ENCODE data around the gene SHROOM3. TPM values are rescaled to one million over a fixed set of nuclear protein-coding genes. Genes with fewer than 3 reads are reported as not detected.
A peak's percentile ranks its signal among the peaks of the same experiment; 100 is the strongest.

SHROOM3 gene
- total RNA-seq, 4 donors from 2014 or later: 29.5 to 127 (median 59.9) TPM

DNA sequence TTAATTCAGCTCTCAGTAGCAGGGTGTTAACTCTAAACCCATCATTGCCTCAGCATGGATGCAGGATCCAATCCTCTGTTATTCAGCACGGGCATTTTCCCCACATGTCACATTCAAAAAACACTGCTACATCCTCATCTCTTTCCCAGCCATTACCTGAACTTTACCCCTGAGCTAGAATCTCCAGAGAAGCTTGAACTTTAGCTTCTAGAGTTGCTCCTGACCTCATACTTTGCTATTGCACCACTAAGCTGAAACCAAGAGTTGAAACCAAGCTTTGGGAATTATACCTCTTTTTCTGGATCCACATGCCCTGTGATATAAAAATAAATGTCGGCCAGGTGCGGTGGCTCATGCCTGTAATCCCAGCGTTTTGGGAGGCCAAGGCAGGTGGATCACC, 90.7 kb downstream of the SHROOM3 start:
- no peak overlapping the region for H3K4me3 ChIP-seq
- H3K9me3 ChIP-seq: no peaks in the 10 kb centered on the region
- peaks cover 0 to 23% (median 0%) of the 10 kb centered on the region in 3 donors for H3K4me1 ChIP-seq
- no peaks in the 10 kb centered on the region for H3K36me3 ChIP-seq
- H3K27me3 ChIP-seq: no peaks in the 10 kb centered on the region
- no peak for TF ChIP-seq POLR2A (IDR thresholded peaks at IDR 0.05)
- no peak for TF ChIP-seq EP300 (IDR thresholded peaks at IDR 0.05)
- no peak for TF ChIP-seq POLR2AphosphoS5 (IDR thresholded peaks at IDR 0.05)
- no peak for TF ChIP-seq CTCF (IDR thresholded peaks at IDR 0.05)
- 70 to 100% methylated on average over 1 of the region's 4 CpGs for WGBS, 2 donors (ENCODE audit: low coverage in 1 of 2)
- no peak for ATAC-seq
- H3K27ac ChIP-seq: peak overlapping the region in 2 of 4 donors; percentile 21 to 48

DNA sequence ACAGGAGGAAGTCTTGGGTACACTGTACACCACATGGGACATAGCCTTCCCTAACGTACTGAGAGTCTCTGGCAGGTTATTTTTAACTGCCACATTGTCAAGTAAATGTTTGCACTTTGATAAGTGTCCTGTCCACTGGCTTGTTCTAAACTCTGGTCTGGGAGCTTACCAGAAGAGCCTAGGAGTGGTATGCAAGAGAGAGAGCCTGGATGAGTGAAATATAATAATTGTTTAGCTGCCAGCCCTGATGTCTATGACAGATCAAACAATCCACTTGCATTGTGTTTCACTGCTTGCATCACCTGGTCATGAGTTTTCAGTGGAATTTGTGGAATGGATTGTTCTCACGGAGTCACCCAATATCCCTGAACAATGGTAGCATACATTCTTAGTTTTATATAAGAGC, 91.6 kb downstream of the SHROOM3 start:
- H3K4me3 ChIP-seq: no peak overlapping the region
- peak overlapping the region in 3 of 4 donors; percentile 15 to 48 (median 33) for H3K27ac ChIP-seq
- no peaks in the 10 kb centered on the region for H3K36me3 ChIP-seq
- peak; percentile 28 for ATAC-seq
- H3K27me3 ChIP-seq: no peaks in the 10 kb centered on the region
- H3K9me3 ChIP-seq: no peaks in the 10 kb centered on the region
- no peak for TF ChIP-seq CTCF (IDR thresholded peaks at IDR 0.05)
- TF ChIP-seq EP300 (IDR thresholded peaks at IDR 0.05): no peak
- TF ChIP-seq POLR2A (IDR thresholded peaks at IDR 0.05): no peak
- TF ChIP-seq POLR2AphosphoS5 (IDR thresholded peaks at IDR 0.05): no peak
- H3K4me1 ChIP-seq: peaks cover 0 to 23% (median 0%) of the 10 kb centered on the region in 3 donors
- 21 to 33% methylated on average over 2 of the region's 2 CpGs for WGBS, 2 donors (ENCODE audit: low coverage in 1 of 2)

DNA sequence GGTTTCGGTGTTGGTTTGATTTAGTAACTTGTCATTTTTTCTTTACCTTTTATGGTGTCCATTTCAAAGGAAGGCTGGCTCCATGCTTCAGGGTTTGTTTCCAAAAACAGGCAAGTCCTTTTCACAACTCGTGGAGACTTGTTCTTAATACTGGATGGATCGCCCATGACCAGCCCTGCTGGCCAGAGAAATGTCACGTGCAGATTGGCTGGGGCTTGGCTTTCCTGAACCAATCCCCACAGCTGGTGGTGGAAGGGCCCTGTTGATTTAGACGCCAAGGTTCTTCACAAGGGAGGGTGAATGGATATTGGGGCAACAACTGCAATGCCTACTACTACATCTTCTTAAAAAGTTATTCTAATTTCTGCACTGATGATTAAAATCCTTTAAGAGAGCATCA, 92.6 kb downstream of the SHROOM3 start:
- H3K4me1 ChIP-seq: peaks cover 0 to 28% (median 0%) of the 10 kb centered on the region in 3 donors
- H3K36me3 ChIP-seq: no peaks in the 10 kb centered on the region
- no peak for ATAC-seq
- H3K27ac ChIP-seq: peak overlapping the region in 1 of 4 donors; percentile 48
- WGBS, 2 donors (ENCODE audit: low coverage in 1 of 2): 58 to 82% methylated on average over 4 to 5 of the region's 5 CpGs
- no peak overlapping the region for H3K4me3 ChIP-seq
- H3K27me3 ChIP-seq: no peaks in the 10 kb centered on the region
- TF ChIP-seq POLR2A (IDR thresholded peaks at IDR 0.05): no peak
- no peak for TF ChIP-seq EP300 (IDR thresholded peaks at IDR 0.05)
- no peak for TF ChIP-seq CTCF (IDR thresholded peaks at IDR 0.05)
- TF ChIP-seq POLR2AphosphoS5 (IDR thresholded peaks at IDR 0.05): no peak
- H3K9me3 ChIP-seq: no peaks in the 10 kb centered on the region

- no peaks in the 10 kb centered on the region for H3K9me3 ChIP-seq
- H3K4me3 ChIP-seq: no peak overlapping the region
- no peaks in the 10 kb centered on the region for H3K36me3 ChIP-seq
- TF ChIP-seq CTCF (IDR thresholded peaks at IDR 0.05) (no peak), POLR2AphosphoS5 (IDR thresholded peaks at IDR 0.05) (no peak), EP300 (IDR thresholded peaks at IDR 0.05) (no peak), POLR2A (IDR thresholded peaks at IDR 0.05) (no peak)
- peaks cover 6 to 43% (median 6%) of the 10 kb centered on the region in 3 donors for H3K4me1 ChIP-seq
- no peak overlapping the region for H3K27ac ChIP-seq
- WGBS, 2 donors (ENCODE audit: low coverage in 1 of 2): 14 to 25% methylated on average over 1 to 2 of the region's 2 CpGs
- no peaks in the 10 kb centered on the region for H3K27me3 ChIP-seq
- ATAC-seq: no peak
Observed at GRCh38 chr4:76531597-76531996, 96.6 kb downstream of the SHROOM3 start.

GRCh38 chr4:76532805-76533204, 97.8 kb downstream of the SHROOM3 start:
- Histone ChIP-seq H3K27me3 (no peaks in the 10 kb centered on the region), H3K4me1 (peaks cover 6 to 31% (median 6%) of the 10 kb centered on the region in 3 donors), H3K4me3 (no peak overlapping the region), H3K9me3 (no peaks in the 10 kb centered on the region), H3K36me3 (no peaks in the 10 kb centered on the region), H3K27ac (no peak overlapping the region)
- ATAC-seq: no peak
- TF ChIP-seq EP300 (IDR thresholded peaks at IDR 0.05) (no peak), POLR2A (IDR thresholded peaks at IDR 0.05) (no peak), CTCF (IDR thresholded peaks at IDR 0.05) (no peak), POLR2AphosphoS5 (IDR thresholded peaks at IDR 0.05) (no peak)
- 50 to 66% methylated on average over 2 of the region's 2 CpGs for WGBS, 2 donors (ENCODE audit: low coverage in 1 of 2)
